ENCODE results near the gene IQCK.

- TF ChIP-seq CTCF (conservative IDR thresholded peaks at IDR 0.05 in 1 of 2, IDR thresholded peaks at IDR 0.05 in 1 of 2; ENCODE audit: low read depth in 1 of 2, low read length in 2 of 2) = no peak
- TF ChIP-seq EZH2 (IDR thresholded peaks at IDR 0.05; ENCODE audit: low read length, missing control alignments) = no peak
Observed at GRCh38 chr16:19809121-19809635, 91.1 kb downstream of the IQCK start.

Measured in fibroblast of lung (primary cell).